Panc1 (cell line): ENCODE results near the gene MGRN1.

Experiments used
- POLR2AphosphoS5 ChIP-seq: IDR thresholded peaks from 2 replicates; pipeline ENCODE4 v1.6.1; 2012; ENCODE audit warnings: mild to moderate bottlenecking, low read depth, low read length, moderate library complexity
- SIN3A ChIP-seq: IDR thresholded peaks from 2 replicates; pipeline ENCODE4 v1.6.1; 2012; ENCODE audit warnings: low read depth, mild to moderate bottlenecking, low read length, moderate library complexity, borderline replicate concordance; ENCODE audit not compliant: insufficient read depth
- TF ChIP-seq, protein P1 (sequence below): fragments of 450-650 bp; IDR thresholded peaks from 2 replicates; pipeline ENCODE4 v1.5.1; 2017; ENCODE audit warnings: mild to moderate bottlenecking
- TF ChIP-seq, protein P2 (sequence below), 2 experiments: IDR thresholded peaks; 2 replicates each; pipeline ENCODE4 v1.6.1; 2011 to 2012; ENCODE audit warnings: low read depth in 2 of 2, control low read depth in 1 of 2, low read length in 1 of 2, mild to moderate bottlenecking in 1 of 2, moderate library complexity in 1 of 2; ENCODE audit not compliant: insufficient read depth in 1 of 2

DNA sequence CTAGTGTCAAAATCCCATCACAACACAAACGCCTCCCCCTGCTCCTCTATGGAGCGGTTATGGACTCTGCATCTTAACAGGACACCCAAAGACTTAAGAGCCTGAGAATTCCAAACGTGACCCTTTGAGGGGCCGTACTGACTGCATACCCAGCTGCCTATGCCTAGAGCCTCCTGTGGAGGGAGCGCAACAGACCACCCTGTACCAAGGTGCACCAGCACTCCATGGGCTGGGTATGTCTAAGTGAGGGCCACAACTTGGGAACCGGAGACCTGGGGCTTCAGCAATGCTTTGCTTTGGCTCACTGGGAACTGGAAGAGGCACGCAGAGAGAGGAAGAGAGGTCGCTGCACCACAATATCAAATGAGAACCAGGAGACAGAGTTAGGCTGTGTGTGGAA is 104.0 kb downstream of the MGRN1 start:
- TF ChIP-seq, protein P1, sequence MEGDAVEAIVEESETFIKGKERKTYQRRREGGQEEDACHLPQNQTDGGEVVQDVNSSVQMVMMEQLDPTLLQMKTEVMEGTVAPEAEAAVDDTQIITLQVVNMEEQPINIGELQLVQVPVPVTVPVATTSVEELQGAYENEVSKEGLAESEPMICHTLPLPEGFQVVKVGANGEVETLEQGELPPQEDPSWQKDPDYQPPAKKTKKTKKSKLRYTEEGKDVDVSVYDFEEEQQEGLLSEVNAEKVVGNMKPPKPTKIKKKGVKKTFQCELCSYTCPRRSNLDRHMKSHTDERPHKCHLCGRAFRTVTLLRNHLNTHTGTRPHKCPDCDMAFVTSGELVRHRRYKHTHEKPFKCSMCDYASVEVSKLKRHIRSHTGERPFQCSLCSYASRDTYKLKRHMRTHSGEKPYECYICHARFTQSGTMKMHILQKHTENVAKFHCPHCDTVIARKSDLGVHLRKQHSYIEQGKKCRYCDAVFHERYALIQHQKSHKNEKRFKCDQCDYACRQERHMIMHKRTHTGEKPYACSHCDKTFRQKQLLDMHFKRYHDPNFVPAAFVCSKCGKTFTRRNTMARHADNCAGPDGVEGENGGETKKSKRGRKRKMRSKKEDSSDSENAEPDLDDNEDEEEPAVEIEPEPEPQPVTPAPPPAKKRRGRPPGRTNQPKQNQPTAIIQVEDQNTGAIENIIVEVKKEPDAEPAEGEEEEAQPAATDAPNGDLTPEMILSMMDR: no peak
- no peak for TF ChIP-seq SIN3A
- TF ChIP-seq POLR2AphosphoS5: no peak
- TF ChIP-seq, protein P2, sequence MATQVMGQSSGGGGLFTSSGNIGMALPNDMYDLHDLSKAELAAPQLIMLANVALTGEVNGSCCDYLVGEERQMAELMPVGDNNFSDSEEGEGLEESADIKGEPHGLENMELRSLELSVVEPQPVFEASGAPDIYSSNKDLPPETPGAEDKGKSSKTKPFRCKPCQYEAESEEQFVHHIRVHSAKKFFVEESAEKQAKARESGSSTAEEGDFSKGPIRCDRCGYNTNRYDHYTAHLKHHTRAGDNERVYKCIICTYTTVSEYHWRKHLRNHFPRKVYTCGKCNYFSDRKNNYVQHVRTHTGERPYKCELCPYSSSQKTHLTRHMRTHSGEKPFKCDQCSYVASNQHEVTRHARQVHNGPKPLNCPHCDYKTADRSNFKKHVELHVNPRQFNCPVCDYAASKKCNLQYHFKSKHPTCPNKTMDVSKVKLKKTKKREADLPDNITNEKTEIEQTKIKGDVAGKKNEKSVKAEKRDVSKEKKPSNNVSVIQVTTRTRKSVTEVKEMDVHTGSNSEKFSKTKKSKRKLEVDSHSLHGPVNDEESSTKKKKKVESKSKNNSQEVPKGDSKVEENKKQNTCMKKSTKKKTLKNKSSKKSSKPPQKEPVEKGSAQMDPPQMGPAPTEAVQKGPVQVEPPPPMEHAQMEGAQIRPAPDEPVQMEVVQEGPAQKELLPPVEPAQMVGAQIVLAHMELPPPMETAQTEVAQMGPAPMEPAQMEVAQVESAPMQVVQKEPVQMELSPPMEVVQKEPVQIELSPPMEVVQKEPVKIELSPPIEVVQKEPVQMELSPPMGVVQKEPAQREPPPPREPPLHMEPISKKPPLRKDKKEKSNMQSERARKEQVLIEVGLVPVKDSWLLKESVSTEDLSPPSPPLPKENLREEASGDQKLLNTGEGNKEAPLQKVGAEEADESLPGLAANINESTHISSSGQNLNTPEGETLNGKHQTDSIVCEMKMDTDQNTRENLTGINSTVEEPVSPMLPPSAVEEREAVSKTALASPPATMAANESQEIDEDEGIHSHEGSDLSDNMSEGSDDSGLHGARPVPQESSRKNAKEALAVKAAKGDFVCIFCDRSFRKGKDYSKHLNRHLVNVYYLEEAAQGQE (IDR thresholded peaks at IDR 0.05; ENCODE audit: insufficient read depth in 1 of 2, low read depth in 2 of 2, low read length in 1 of 2): no peak
